Stimulated activated CD4-positive, alpha-beta T cell treated with anti-CD3 and anti-CD28 coated beads, Interleukin-4, amount 100 ng/mL, for 24 hours (primary cell): ENCODE results near the gene EXOC3L2.

ENCODE experiments used
- DNase-seq: peaks from one replicate; pipeline ENCODE4 v3.0.0-alpha.2; 2020

Gene EXOC3L2

GRCh38 chr19:45218911-45219743 lies 26.1 kb downstream of the EXOC3L2 start:
- DNase-seq = no peak

DNA sequence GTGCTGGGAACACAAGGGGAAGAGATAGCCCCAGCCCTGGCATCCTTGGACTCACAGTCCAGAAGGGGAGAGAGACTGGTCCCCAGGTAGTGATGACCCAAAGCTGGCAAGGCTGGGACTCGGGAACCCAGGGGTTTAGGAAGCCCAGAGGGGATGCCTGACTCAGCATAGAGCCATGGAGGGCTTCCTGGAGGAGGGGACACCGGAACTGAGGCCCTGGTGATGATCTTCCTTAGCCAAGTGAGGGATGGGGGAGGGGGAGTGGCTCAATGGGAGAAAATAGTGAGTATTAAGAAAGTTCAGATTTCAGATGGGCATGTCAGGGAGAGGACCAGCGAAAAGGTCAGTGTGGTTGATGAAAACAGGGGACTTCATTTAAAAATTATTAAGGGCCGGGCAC lies 26.8 kb downstream of the EXOC3L2 start:
- DNase-seq = no peak

- no peak for DNase-seq
Measured at GRCh38 chr19:45217957-45218334, 27.3 kb downstream of the EXOC3L2 start.

DNA sequence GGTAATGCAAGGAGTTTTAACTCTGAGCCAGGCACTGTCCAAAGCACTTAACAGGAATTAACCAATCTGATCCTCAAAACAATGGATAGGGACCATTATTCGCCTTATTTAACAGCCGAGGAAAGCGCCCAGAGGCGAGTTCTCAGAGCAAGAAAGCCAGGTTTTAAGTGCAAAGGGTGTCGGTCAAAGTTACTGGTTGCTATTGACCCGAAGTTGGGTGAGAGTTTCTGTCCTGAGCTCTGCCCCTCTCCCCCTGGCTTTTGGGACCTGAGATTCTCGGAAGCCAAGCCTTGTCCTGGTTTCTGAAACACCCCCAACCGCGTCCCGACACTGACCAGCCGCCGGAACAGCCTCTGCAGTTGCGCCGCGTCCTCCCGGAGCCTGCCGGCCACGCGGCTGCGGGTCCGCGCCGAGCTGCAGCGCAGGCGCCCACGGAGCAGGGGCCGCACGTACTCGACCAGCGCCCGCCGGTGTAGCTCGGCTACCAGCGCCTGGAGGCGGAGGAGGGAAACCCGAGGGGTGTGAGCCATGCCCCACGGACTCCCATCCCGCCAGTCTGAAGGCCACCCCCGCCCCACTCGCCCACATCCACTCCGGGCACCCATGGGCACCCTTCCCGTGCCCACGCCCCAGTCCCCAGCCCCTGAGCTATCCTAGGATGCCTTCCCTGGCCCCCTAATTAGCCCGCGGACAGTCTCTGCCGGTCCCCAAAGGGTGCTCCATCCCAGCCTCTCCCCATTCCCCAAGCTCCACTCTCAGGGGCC lies 27.8 kb downstream of the EXOC3L2 start:
- no peak for DNase-seq

GRCh38 chr19:45216667-45217066 lies 28.5 kb downstream of the EXOC3L2 start:
- no peak for DNase-seq

DNA sequence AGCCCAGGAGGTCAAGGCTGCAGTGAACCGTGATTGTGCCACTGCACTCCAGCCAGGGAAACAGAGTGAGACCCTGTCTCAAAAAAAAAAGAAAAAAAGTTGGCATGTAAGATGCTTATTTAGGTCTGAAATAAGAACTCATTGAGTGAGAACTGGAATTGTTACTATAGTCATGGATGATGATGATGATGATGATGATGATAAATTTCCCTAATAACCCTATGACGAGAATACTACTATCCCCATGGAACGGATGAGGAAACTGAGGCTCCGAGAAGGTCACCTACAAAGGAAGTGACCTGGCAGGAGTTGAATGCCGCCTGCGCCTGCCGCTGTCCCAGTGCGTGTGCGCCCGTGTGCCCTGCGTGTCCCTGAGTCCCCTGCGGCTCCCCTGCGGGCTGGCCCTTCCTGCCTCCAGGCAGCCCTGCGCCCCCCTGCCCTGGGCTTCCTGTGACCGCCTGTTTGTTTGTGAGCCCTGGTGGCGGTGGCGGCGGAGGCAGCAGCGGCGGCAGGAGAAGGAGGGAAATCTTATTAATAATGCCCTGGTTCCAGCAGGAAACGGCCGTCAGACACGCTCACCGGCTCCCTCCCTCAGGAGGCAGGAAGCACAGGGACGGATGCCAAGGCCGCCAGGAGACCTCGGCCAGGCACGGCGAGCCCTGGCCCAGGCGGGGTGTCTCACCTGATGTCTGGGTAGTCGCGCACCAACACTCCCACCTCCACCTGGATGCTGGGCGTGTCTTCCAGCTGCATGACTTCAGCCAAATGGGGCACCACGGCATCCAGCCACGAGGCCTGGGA lies 29.6 kb downstream of the EXOC3L2 start:
- DNase-seq = no peak

- no peak for DNase-seq
Measured at GRCh38 chr19:45213031-45213430, 32.2 kb downstream of the EXOC3L2 start.

DNA sequence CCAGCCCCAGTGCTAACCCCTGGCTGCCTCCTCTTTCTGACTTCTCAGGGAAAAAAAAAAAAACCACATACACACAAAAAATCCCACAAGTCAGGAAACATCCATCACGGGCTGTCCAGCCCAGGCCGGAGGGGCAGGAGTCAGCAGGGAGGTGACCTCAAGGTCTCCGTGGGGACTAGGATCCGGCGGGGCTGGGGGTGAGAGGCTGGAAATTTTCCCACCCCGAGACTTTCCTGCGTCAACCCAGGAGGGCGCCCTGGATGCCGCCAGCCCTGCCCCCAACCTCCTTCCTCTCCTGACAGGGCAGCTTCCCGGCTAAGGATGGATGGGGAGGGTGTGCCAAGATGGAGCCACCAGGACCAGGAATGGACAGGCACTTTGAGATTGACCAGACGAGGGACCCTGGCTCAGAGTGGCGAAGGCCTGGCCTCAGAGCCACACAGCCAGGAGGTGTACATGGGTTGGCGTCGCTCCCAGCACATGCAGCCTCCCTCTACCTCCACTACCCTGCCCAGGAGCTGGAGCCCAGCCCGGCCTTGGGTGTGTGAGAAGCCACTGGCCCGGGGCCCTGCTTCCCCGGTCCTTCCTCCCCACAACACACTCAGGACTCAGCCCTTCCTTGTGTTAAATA lies 33.3 kb downstream of the EXOC3L2 start:
- DNase-seq = no peak

GRCh38 chr19:45206328-45206727 lies 38.9 kb downstream of the EXOC3L2 start:
- DNase-seq = no peak

DNA sequence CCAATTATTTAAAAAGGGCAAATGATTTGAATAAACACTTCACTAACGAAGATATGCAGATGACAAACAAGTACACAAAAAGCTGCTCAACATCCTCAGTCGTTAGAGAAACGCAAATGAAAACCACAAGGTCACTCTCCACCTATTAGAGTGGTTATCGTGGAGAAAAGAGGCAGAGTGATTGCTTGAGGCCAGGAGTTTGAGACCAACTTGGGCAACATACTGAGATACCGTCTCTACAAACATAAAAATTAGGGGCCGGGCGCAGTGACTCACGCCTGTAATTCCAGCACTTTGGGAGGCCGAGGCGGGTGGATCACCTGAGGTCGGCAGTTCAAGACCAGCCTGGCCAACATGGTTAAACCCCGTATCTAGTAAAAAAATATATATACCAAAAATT lies 39.4 kb downstream of the EXOC3L2 start:
- DNase-seq = no peak

GRCh38 chr19:45202637-45203036 lies 42.6 kb downstream of the EXOC3L2 start:
- DNase-seq = no peak

DNA sequence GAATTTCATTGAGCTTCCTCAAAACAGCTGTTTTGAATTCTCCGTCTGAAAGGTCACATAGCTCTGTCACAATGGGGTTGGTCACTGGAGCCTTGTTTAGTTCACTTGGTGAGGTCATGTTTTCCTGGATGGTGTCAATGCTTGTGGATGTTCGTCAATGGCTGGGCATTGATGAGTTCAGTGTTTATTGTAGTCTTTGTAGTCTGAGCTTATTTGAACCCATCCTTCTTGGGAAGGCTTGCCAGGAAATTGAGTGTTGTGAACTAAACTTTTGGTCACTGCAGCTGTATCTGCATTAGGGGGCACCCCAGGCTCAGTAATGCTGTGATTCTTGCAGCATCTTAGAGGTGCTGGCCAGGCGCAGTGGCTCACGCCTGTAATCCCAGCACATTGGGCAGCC lies 44.6 kb downstream of the EXOC3L2 start:
- no peak for DNase-seq

GRCh38 chr19:45195764-45196163 lies 49.4 kb downstream of the EXOC3L2 start:
- no peak for DNase-seq

DNA sequence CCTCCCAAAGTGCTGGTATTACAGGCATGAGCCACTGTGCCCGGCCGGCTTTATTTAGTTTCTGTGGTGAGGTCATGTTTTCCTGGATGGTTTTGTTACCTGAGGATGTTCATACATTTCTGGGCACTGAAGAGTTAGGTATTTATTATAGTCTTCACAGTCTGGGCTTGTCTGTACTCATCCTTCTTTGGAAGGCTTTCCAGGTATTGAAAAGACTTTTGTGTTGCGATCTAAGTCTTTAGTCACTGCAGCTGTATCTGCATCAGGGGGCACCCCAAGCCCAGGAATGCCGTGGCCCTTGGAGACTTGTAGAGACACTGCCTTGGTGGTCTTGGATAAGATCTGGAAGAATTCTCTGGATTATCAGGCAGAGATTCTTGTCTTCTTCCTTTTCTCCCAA lies 53.8 kb downstream of the EXOC3L2 start:
- DNase-seq = no peak

DNA sequence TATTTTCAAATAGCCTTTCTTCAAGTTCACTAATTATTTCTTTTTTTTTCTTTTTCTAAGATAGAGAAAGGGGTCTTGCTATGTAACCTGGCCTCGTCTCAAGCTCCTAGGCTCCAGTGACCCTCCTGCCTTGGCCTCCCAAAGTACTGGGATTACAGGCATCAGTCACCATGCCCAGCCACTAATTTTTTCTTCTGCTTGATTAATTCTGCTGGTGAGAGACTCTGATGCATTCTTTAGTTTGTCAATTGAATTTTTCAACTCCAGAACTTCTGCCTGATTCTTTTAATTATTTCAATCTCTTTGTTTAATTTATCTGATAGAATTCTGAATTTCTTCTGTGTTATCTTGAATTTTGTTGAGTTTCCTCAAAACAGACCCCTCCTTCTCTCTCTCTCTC lies 55.2 kb downstream of the EXOC3L2 start:
- no peak for DNase-seq

DNA sequence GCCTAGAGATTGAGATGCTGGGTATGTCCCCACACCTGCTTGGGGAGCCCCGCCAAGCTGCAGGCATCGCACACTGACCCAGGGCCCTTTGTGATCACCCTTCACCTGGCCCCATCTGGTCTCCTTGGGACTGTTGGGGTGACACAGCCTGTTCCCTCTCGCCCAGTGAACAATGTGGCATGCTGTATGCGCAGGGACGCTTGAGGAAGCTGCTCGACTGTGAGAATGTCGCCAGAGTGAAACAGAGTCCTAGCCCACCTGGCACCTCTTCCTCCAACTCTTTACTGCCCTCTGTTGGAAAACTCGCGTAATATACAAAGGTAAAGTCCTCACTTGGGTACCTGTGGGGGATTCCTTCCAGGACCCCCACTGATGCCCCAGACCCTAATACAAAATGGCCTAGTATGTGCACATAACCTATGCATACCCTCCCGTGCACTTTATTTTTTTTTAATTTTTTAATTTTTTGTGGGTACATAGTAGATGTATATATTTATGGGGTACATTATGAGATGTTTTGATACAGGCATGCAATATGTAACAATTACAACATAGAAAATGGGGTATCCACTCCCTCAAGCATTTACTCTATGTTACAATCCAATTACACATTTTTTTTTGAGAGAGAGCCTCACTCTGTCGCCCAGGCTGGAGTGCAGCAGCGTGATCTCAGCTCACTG lies 57.6 kb downstream of the EXOC3L2 start:
- DNase-seq = no peak

GRCh38 chr19:45186509-45187334 lies 58.5 kb downstream of the EXOC3L2 start:
- DNase-seq = no peak

DNA sequence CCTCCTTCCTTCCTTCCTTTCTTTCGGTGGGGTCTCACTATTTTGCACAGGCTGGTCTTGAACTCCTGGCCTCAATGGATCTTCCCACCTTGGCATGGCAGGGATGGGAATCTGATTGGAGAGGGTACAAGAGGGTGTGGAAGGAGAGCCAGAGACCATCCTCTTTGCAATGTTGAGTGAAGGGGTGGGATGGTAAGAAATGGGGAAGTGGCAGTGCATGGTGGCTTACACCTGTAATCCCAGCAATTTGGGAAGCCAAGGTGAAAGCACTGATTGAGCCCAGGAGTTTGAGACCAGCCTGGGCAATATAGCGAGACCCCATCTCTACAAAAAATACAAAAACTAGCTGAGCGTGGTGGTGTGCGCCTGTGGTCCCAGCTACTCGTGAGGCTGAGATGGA lies 61.1 kb downstream of the EXOC3L2 start:
- DNase-seq = no peak

- DNase-seq = no peak
Measured at GRCh38 chr19:45182758-45183157, 62.4 kb downstream of the EXOC3L2 start.

- no peak for DNase-seq
Measured at GRCh38 chr19:45180936-45181335, 64.3 kb downstream of the EXOC3L2 start.

DNA sequence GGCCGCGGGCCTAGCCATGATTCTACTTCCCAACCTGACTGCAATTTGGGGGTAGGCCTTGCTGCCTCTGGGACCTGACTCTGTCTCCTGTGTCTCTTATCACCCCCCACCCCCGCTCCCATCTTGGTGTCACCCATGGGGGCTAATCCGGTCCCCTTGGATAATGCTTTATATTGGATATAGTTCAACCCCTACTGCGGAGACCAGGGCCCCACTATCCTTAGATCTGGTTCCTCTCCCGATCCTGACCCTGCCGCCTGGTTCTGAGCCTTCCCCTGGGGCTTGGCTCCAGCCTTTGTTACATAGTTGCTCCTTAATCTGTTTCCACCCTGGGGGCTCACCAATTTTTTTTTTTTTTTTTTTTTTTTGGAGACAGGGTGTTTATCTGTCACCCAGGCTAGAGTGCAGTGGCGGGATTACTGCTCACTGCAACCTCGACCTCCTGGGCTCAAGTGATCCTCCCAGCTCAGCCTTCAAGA lies 65.3 kb downstream of the EXOC3L2 start:
- no peak for DNase-seq
